ENCODE measurements around the gene MAGI2.

Gene MAGI2

DNA sequence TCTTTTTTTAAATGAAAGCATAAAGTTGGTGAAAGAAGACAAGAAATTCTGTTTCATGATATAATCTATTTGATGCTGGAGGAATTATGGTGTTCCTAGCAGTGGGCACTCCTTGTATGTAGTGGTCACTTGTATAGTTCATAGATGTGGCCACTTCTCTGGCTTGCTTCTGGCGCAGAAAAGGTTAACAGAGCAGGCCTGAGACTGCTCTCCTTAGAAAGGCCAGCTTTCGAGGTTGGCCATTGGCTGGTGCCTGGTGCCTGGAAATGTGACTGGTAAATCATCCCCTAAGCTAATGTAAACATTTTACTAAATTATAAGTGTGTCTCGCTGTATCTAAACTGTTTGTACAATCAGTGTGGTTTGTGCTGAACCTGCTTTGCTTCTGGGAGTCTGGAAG lies 1378.8 kb downstream of the MAGI2 start:
- Histone ChIP-seq H3K18ac (ENCODE audit: low read depth in 1 of 2, low read length in 2 of 2) (no peak overlapping the region), H3K23ac (ENCODE audit: low read length in 2 of 2) (no peak overlapping the region), H3K79me1 (replicated peaks; ENCODE audit: low read length, poor library complexity, severe bottlenecking) (no peaks in the 10 kb centered on the region), H3K14ac (ENCODE audit: low read length in 2 of 2) (no peak overlapping the region), H3K4me1 (ENCODE audit: control insufficient read depth, insufficient read depth, low read depth, low read length) (no peaks in the 10 kb centered on the region), H2AFZ (ENCODE audit: low read depth, low read length) (no peak overlapping the region), H2BK12ac (ENCODE audit: low read length in 2 of 2) (no peak overlapping the region), H4K8ac (ENCODE audit: low read length) (no peak overlapping the region), H2BK5ac (ENCODE audit: low read depth, low read length, poor library complexity, severe bottlenecking) (no peak overlapping the region), H3K27me3 (ENCODE audit: control insufficient read depth in 1 of 2, insufficient read depth in 1 of 2, low read length in 2 of 2) (peaks cover 0 to 3% of the 10 kb centered on the region in 2 experiments), H3K9me3 (ENCODE audit: control insufficient read depth, low read length) (peaks cover under 1% of the 10 kb centered on the region), H3K4ac (ENCODE audit: low read depth in 1 of 2, low read length in 2 of 2) (no peak overlapping the region), H3K36me3 (ENCODE audit: control insufficient read depth in 1 of 2, insufficient read depth in 2 of 2, low read depth in 1 of 2, low read length in 2 of 2) (no peaks in the 10 kb centered on the region), H3K9ac (ENCODE audit: low read length) (no peak overlapping the region), H2BK15ac (ENCODE audit: low read depth, poor library complexity, severe bottlenecking) (no peak overlapping the region), H2BK120ac (ENCODE audit: low read depth, low read length) (no peak overlapping the region), H3K4me2 (ENCODE audit: low read length, poor library complexity, severe bottlenecking) (no peak overlapping the region), H4K91ac (ENCODE audit: low read length) (no peak overlapping the region), H3K4me3 (ENCODE audit: insufficient read depth in 1 of 2, low read depth in 1 of 2, low read length in 2 of 2) (no peak overlapping the region), H3K27ac (ENCODE audit: low read length, poor library complexity, severe bottlenecking) (no peak overlapping the region), H2AK5ac (ENCODE audit: low read length, severe bottlenecking) (no peak overlapping the region)
- 29% methylated on average over 3 of the region's 3 CpGs for WGBS
- peak; percentile 10 for DNase-seq

DNA sequence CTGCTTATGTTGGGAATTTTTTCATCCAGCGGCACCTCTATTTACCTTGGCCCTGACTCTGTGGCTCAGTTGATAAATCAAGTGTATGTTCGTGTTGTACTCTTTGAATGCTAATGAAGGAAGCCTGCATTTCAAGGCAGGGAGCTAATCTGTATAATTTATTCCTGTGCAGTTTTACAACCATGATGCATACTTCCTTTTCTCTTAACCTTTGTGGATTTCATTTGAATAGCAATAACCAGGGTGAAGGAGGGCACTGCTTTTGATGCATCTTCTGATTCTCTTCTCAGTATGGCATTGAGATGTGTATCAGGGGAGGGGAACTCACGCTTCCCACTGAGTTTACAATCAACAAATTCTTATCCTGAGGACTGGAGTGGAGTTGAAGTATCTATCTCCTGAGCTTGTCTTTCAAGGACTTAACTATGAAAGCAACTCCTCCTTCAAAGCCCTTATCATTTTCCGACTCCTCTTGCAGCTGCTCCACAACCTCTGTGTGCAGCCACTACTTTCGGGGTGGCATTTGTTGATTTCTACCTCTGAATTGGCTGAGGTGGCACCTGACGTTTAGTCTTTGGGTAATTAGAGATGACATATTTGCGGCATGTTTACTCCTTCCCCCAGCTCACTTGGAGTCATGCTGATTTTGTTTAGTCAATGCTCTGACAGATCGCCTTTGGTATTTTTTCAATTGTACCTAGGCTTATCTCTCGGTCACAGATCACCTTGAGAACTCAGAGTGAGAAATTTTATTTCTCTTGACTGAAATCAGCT lies 1379.7 kb downstream of the MAGI2 start:
- Histone ChIP-seq H2AFZ (ENCODE audit: low read depth, low read length) (no peak overlapping the region), H3K4me2 (ENCODE audit: low read length, poor library complexity, severe bottlenecking) (no peak overlapping the region), H3K79me1 (replicated peaks; ENCODE audit: low read length, poor library complexity, severe bottlenecking) (no peaks in the 10 kb centered on the region), H2AK5ac (ENCODE audit: low read length, severe bottlenecking) (no peak overlapping the region), H3K18ac (ENCODE audit: low read depth in 1 of 2, low read length in 2 of 2) (no peak overlapping the region), H3K23ac (ENCODE audit: low read length in 2 of 2) (no peak overlapping the region), H4K91ac (ENCODE audit: low read length) (no peak overlapping the region), H3K4me3 (ENCODE audit: insufficient read depth in 1 of 2, low read depth in 1 of 2, low read length in 2 of 2) (no peak overlapping the region), H3K27ac (ENCODE audit: low read length, poor library complexity, severe bottlenecking) (no peak overlapping the region), H3K27me3 (ENCODE audit: control insufficient read depth in 1 of 2, insufficient read depth in 1 of 2, low read length in 2 of 2) (no peaks in the 10 kb centered on the region), H3K4ac (ENCODE audit: low read depth in 1 of 2, low read length in 2 of 2) (no peak overlapping the region), H2BK120ac (ENCODE audit: low read depth, low read length) (no peak overlapping the region), H3K36me3 (ENCODE audit: control insufficient read depth in 1 of 2, insufficient read depth in 2 of 2, low read depth in 1 of 2, low read length in 2 of 2) (no peaks in the 10 kb centered on the region), H3K14ac (ENCODE audit: low read length in 2 of 2) (no peak overlapping the region), H4K8ac (ENCODE audit: low read length) (no peak overlapping the region), H3K9ac (ENCODE audit: low read length) (no peak overlapping the region), H2BK12ac (ENCODE audit: low read length in 2 of 2) (no peak overlapping the region), H2BK15ac (ENCODE audit: low read depth, poor library complexity, severe bottlenecking) (no peak overlapping the region), H3K4me1 (ENCODE audit: control insufficient read depth, insufficient read depth, low read depth, low read length) (no peaks in the 10 kb centered on the region), H3K9me3 (ENCODE audit: control insufficient read depth, low read length) (peaks cover 4% of the 10 kb centered on the region), H2BK5ac (ENCODE audit: low read depth, low read length, poor library complexity, severe bottlenecking) (no peak overlapping the region)
- DNase-seq: peak; percentile 3
- WGBS: 43% methylated on average over 7 of the region's 9 CpGs

DNA sequence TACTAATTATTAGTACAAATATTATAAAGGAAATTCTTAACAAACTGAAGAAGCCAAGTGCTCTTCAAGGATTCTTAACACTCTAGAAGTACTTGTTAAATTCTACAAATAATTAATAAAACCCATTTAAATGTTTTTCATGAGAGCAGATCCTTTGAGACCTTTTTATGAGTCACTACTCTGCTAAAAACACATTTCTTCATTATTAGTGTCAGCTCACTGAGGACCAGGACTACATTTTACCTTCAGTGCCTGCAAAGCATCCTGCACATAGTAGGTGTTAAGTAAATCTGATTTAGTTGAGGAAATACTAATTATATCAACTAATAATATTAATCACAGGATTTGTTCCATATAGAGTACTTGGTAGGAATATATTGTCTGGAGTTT lies 1381.3 kb downstream of the MAGI2 start:
- Histone ChIP-seq H3K4me3 (ENCODE audit: insufficient read depth in 1 of 2, low read depth in 1 of 2, low read length in 2 of 2) (no peak overlapping the region), H3K27me3 (ENCODE audit: control insufficient read depth in 1 of 2, insufficient read depth in 1 of 2, low read length in 2 of 2) (no peaks in the 10 kb centered on the region), H3K4me2 (ENCODE audit: low read length, poor library complexity, severe bottlenecking) (no peak overlapping the region), H4K8ac (ENCODE audit: low read length) (no peak overlapping the region), H3K4me1 (ENCODE audit: control insufficient read depth, insufficient read depth, low read depth, low read length) (no peaks in the 10 kb centered on the region), H2BK15ac (ENCODE audit: low read depth, poor library complexity, severe bottlenecking) (no peak overlapping the region), H3K79me1 (replicated peaks; ENCODE audit: low read length, poor library complexity, severe bottlenecking) (no peaks in the 10 kb centered on the region), H2BK120ac (ENCODE audit: low read depth, low read length) (no peak overlapping the region), H2AFZ (ENCODE audit: low read depth, low read length) (no peak overlapping the region), H2AK5ac (ENCODE audit: low read length, severe bottlenecking) (no peak overlapping the region), H2BK12ac (ENCODE audit: low read length in 2 of 2) (no peak overlapping the region), H3K9me3 (ENCODE audit: control insufficient read depth, low read length) (peaks cover 4% of the 10 kb centered on the region), H3K9ac (ENCODE audit: low read length) (no peak overlapping the region), H3K4ac (ENCODE audit: low read depth in 1 of 2, low read length in 2 of 2) (no peak overlapping the region), H3K27ac (ENCODE audit: low read length, poor library complexity, severe bottlenecking) (no peak overlapping the region), H2BK5ac (ENCODE audit: low read depth, low read length, poor library complexity, severe bottlenecking) (no peak overlapping the region), H3K36me3 (ENCODE audit: control insufficient read depth in 1 of 2, insufficient read depth in 2 of 2, low read depth in 1 of 2, low read length in 2 of 2) (no peaks in the 10 kb centered on the region), H3K18ac (ENCODE audit: low read depth in 1 of 2, low read length in 2 of 2) (no peak overlapping the region), H3K14ac (ENCODE audit: low read length in 2 of 2) (no peak overlapping the region), H4K91ac (ENCODE audit: low read length) (no peak overlapping the region), H3K23ac (ENCODE audit: low read length in 2 of 2) (no peak overlapping the region)
- no peak for DNase-seq

DNA sequence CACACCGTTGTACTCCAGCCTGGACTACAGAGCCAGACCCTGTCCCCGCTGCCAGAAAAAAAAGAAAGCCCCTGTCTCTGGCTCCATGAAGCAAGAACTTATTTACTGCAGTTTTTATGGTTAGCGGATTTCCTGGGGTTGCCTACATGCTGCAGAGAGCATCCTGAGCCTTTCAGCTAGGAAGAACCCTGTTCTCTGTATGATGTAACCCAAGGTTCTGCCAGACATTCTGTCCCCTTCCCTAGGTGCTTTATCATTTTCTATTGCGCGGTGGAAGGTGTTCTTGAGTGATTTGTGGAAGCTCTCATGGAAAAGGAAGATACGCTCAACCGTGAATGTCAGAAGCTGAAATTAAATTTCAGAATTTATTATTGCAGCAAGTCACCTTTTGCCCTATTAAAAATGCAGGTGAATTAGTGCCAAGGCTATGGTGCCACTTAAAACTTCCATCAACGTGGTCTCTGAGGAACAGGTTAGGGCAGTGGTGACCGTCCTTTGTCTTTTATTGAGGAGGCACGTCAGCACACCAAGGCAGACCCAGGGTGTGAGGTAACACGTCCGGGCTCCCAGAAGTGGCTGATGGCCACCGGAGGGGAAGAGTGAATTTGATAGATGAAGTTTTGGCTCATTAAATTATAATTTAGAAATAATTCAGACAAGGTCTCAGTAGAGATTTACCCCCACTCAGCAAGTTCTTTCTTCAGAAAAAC lies 1381.8 kb downstream of the MAGI2 start:
- H3K4me2 ChIP-seq (ENCODE audit: low read length, poor library complexity, severe bottlenecking): no peak overlapping the region
- no peak overlapping the region for H2BK120ac ChIP-seq (ENCODE audit: low read depth, low read length)
- H4K8ac ChIP-seq (ENCODE audit: low read length): no peak overlapping the region
- DNase-seq: no peak
- H3K4me3 ChIP-seq (ENCODE audit: insufficient read depth in 1 of 2, low read depth in 1 of 2, low read length in 2 of 2): no peak overlapping the region
- no peak overlapping the region for H3K14ac ChIP-seq (ENCODE audit: low read length in 2 of 2)
- H3K36me3 ChIP-seq (ENCODE audit: control insufficient read depth in 1 of 2, insufficient read depth in 2 of 2, low read depth in 1 of 2, low read length in 2 of 2): no peaks in the 10 kb centered on the region
- no peak overlapping the region for H2BK12ac ChIP-seq (ENCODE audit: low read length in 2 of 2)
- H3K18ac ChIP-seq (ENCODE audit: low read depth in 1 of 2, low read length in 2 of 2): no peak overlapping the region
- 89% methylated on average over 10 of the region's 13 CpGs for WGBS
- no peak overlapping the region for H3K4ac ChIP-seq (ENCODE audit: low read depth in 1 of 2, low read length in 2 of 2)
- H3K27me3 ChIP-seq (ENCODE audit: control insufficient read depth in 1 of 2, insufficient read depth in 1 of 2, low read length in 2 of 2): no peaks in the 10 kb centered on the region
- H2AFZ ChIP-seq (ENCODE audit: low read depth, low read length): no peak overlapping the region
- no peaks in the 10 kb centered on the region for H3K4me1 ChIP-seq (ENCODE audit: control insufficient read depth, insufficient read depth, low read depth, low read length)
- no peak overlapping the region for H2BK15ac ChIP-seq (ENCODE audit: low read depth, poor library complexity, severe bottlenecking)
- H2AK5ac ChIP-seq (ENCODE audit: low read length, severe bottlenecking): no peak overlapping the region
- H4K91ac ChIP-seq (ENCODE audit: low read length): no peak overlapping the region
- H3K9ac ChIP-seq (ENCODE audit: low read length): no peak overlapping the region
- no peak overlapping the region for H2BK5ac ChIP-seq (ENCODE audit: low read depth, low read length, poor library complexity, severe bottlenecking)
- no peaks in the 10 kb centered on the region for H3K79me1 ChIP-seq (replicated peaks; ENCODE audit: low read length, poor library complexity, severe bottlenecking)
- H3K23ac ChIP-seq (ENCODE audit: low read length in 2 of 2): no peak overlapping the region
- H3K9me3 ChIP-seq (ENCODE audit: control insufficient read depth, low read length): peaks cover 4% of the 10 kb centered on the region
- no peak overlapping the region for H3K27ac ChIP-seq (ENCODE audit: low read length, poor library complexity, severe bottlenecking)
